ENCODE results near the gene PAAF1.

DNA sequence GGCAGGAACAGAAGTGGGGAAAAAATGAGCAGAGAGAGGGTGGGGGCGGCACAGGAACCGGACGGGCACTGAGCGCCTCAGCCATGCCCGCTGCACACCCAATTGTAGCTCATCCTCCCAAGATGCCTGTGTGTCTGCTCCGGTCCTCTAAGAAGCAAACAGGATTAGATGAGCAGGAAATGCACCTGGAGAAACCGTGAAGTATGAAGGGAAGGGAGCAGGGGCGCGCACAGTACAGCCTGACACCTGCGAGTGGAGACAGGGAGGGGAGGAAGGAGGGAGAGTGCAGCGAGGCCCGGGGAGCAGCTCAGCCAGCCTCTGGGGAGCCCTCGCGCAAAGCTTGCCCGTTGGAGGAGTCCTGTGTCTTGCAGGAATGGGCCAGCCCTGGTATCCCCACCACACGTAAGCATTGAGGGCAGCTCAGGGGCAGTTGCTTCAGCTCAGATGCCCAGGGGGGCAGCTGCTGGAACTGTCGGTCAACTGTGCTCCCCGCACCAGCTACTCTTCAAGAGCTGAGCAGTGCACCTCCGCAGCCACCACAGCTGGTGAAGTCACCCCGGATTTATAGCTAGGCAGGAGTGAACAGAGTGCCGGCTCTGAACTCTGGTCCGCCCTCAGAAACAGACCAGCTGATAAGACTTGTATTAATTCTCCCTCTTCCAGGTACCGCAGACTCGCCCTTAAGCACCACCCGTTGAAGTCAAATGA, 81.0 kb downstream of the PAAF1 start:
- TF ChIP-seq, protein P1, sequence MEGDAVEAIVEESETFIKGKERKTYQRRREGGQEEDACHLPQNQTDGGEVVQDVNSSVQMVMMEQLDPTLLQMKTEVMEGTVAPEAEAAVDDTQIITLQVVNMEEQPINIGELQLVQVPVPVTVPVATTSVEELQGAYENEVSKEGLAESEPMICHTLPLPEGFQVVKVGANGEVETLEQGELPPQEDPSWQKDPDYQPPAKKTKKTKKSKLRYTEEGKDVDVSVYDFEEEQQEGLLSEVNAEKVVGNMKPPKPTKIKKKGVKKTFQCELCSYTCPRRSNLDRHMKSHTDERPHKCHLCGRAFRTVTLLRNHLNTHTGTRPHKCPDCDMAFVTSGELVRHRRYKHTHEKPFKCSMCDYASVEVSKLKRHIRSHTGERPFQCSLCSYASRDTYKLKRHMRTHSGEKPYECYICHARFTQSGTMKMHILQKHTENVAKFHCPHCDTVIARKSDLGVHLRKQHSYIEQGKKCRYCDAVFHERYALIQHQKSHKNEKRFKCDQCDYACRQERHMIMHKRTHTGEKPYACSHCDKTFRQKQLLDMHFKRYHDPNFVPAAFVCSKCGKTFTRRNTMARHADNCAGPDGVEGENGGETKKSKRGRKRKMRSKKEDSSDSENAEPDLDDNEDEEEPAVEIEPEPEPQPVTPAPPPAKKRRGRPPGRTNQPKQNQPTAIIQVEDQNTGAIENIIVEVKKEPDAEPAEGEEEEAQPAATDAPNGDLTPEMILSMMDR (conservative IDR thresholded peaks at IDR 0.05; ENCODE audit: low read depth in 2 of 2) = no peak
- no peak for TF ChIP-seq ZNF331 (CRISPR knock-in tag; IDR thresholded peaks at IDR 0.05; ENCODE audit: low read depth)
- TF ChIP-seq, protein P2, sequence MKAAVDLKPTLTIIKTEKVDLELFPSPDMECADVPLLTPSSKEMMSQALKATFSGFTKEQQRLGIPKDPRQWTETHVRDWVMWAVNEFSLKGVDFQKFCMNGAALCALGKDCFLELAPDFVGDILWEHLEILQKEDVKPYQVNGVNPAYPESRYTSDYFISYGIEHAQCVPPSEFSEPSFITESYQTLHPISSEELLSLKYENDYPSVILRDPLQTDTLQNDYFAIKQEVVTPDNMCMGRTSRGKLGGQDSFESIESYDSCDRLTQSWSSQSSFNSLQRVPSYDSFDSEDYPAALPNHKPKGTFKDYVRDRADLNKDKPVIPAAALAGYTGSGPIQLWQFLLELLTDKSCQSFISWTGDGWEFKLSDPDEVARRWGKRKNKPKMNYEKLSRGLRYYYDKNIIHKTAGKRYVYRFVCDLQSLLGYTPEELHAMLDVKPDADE (IDR thresholded peaks at IDR 0.05) = no peak
- TF ChIP-seq EZH2 (IDR thresholded peaks at IDR 0.05; ENCODE audit: low read depth, unreplicated experiment) = no peak
